ENCODE results near the gene RSPH1. TPM values are rescaled to one million over a fixed set of nuclear protein-coding genes. Genes with fewer than 3 reads are reported as not detected.

RSPH1 gene
- total and polyA plus RNA-seq, 5 donors, result not detected

GRCh38 chr21:42521805-42522204, 25.8 kb upstream of the RSPH1 start:
- no peaks in the 10 kb centered on the region for H3K27me3 ChIP-seq (ENCODE audit: control insufficient read depth, insufficient read depth)
- ATAC-seq, result no peak
- WGBS, result 76% methylated on average over 6 of the region's 6 CpGs
- no peak overlapping the region for H3K27ac ChIP-seq (ENCODE audit: low read length)
- no peaks in the 10 kb centered on the region for H3K9me3 ChIP-seq (ENCODE audit: control insufficient read depth, low read length)
- intact Hi-C loops (cut with DNase I), result no loop called here
- H3K4me3 ChIP-seq (ENCODE audit: low read length), result no peak overlapping the region
- H3K4me1 ChIP-seq (ENCODE audit: control insufficient read depth, insufficient read depth, low read length), result no peaks in the 10 kb centered on the region
- no peak for DNase-seq

GRCh38 chr21:42521384-42521783, 25.4 kb upstream of the RSPH1 start:
- Histone ChIP-seq H3K4me1 (ENCODE audit: control insufficient read depth, insufficient read depth, low read length) (no peaks in the 10 kb centered on the region), H3K27ac (ENCODE audit: low read length) (no peak overlapping the region), H3K27me3 (ENCODE audit: control insufficient read depth, insufficient read depth) (no peaks in the 10 kb centered on the region), H3K4me3 (ENCODE audit: low read length) (no peak overlapping the region), H3K9me3 (ENCODE audit: control insufficient read depth, low read length) (no peaks in the 10 kb centered on the region)
- DNase-seq, result no peak
- 92% methylated on average over 1 of the region's 1 CpG for WGBS
- ATAC-seq, result no peak
- intact Hi-C loops (cut with DNase I), result no loop called here

- WGBS, result 78% methylated on average over 18 of the region's 18 CpGs
- intact Hi-C loops (cut with DNase I), result no loop called here
- no peak overlapping the region for H3K4me3 ChIP-seq (ENCODE audit: low read length)
- ATAC-seq, result no peak
- no peaks in the 10 kb centered on the region for H3K27me3 ChIP-seq (ENCODE audit: control insufficient read depth, insufficient read depth)
- H3K9me3 ChIP-seq (ENCODE audit: control insufficient read depth, low read length), result no peaks in the 10 kb centered on the region
- H3K4me1 ChIP-seq (ENCODE audit: control insufficient read depth, insufficient read depth, low read length), result no peaks in the 10 kb centered on the region
- no peak for DNase-seq
- H3K27ac ChIP-seq (ENCODE audit: low read length), result no peak overlapping the region
These were observed 24.7 kb upstream of the RSPH1 start for GRCh38 chr21:42520628-42521253.

- 97% methylated on average over 7 of the region's 7 CpGs for WGBS
- no peak overlapping the region for H3K4me3 ChIP-seq (ENCODE audit: low read length)
- no peaks in the 10 kb centered on the region for H3K27me3 ChIP-seq (ENCODE audit: control insufficient read depth, insufficient read depth)
- H3K27ac ChIP-seq (ENCODE audit: low read length), result no peak overlapping the region
- intact Hi-C loops (cut with DNase I), result no loop called here
- DNase-seq (no peak), ATAC-seq (no peak)
- H3K9me3 ChIP-seq (ENCODE audit: control insufficient read depth, low read length), result no peaks in the 10 kb centered on the region
- H3K4me1 ChIP-seq (ENCODE audit: control insufficient read depth, insufficient read depth, low read length), result peaks cover 2% of the 10 kb centered on the region
These were observed 22.6 kb upstream of the RSPH1 start for GRCh38 chr21:42518626-42519025.

GRCh38 chr21:42518215-42518614, 22.2 kb upstream of the RSPH1 start:
- H3K27ac ChIP-seq (ENCODE audit: low read length), result no peak overlapping the region
- DNase-seq, result no peak
- H3K4me3 ChIP-seq (ENCODE audit: low read length), result no peak overlapping the region
- ATAC-seq, result no peak
- H3K9me3 ChIP-seq (ENCODE audit: control insufficient read depth, low read length), result no peaks in the 10 kb centered on the region
- 75% methylated on average over 11 of the region's 11 CpGs for WGBS
- H3K4me1 ChIP-seq (ENCODE audit: control insufficient read depth, insufficient read depth, low read length), result peaks cover 2% of the 10 kb centered on the region
- intact Hi-C loops (cut with DNase I), result no loop called here
- no peaks in the 10 kb centered on the region for H3K27me3 ChIP-seq (ENCODE audit: control insufficient read depth, insufficient read depth)

- no peak for DNase-seq
- WGBS, result 94% methylated on average over 12 of the region's 12 CpGs
- H3K4me3 ChIP-seq (ENCODE audit: low read length), result no peak overlapping the region
- intact Hi-C loops (cut with DNase I), result no loop called here
- no peak for ATAC-seq
- H3K27me3 ChIP-seq (ENCODE audit: control insufficient read depth, insufficient read depth), result no peaks in the 10 kb centered on the region
- no peaks in the 10 kb centered on the region for H3K9me3 ChIP-seq (ENCODE audit: control insufficient read depth, low read length)
- peaks cover 2% of the 10 kb centered on the region for H3K4me1 ChIP-seq (ENCODE audit: control insufficient read depth, insufficient read depth, low read length)
- H3K27ac ChIP-seq (ENCODE audit: low read length), result no peak overlapping the region
These were observed 19.9 kb upstream of the RSPH1 start for GRCh38 chr21:42515708-42516502.

GRCh38 chr21:42514883-42515228, 18.8 kb upstream of the RSPH1 start:
- Histone ChIP-seq H3K4me3 (ENCODE audit: low read length) (peak overlapping the region; percentile 97), H3K9me3 (ENCODE audit: control insufficient read depth, low read length) (no peaks in the 10 kb centered on the region), H3K4me1 (ENCODE audit: control insufficient read depth, insufficient read depth, low read length) (peaks cover 2% of the 10 kb centered on the region), H3K27ac (ENCODE audit: low read length) (no peak overlapping the region), H3K27me3 (ENCODE audit: control insufficient read depth, insufficient read depth) (no peaks in the 10 kb centered on the region)
- intact Hi-C loops (cut with DNase I), result no loop called here
- ATAC-seq (no peak), DNase-seq (no peak)
- 32% methylated on average over 5 of the region's 5 CpGs for WGBS

GRCh38 chr21:42513985-42514882, 18.2 kb upstream of the RSPH1 start:
- ATAC-seq (peak; percentile 71 to 84), DNase-seq (peak; percentile 57 to 80 (median 80))
- Histone ChIP-seq H3K27ac (ENCODE audit: low read length) (peak overlapping the region; percentile 45), H3K4me3 (ENCODE audit: low read length) (peak overlapping the region; percentile 97), H3K9me3 (ENCODE audit: control insufficient read depth, low read length) (no peaks in the 10 kb centered on the region), H3K4me1 (ENCODE audit: control insufficient read depth, insufficient read depth, low read length) (peaks cover 2% of the 10 kb centered on the region), H3K27me3 (ENCODE audit: control insufficient read depth, insufficient read depth) (no peaks in the 10 kb centered on the region)
- 1% methylated on average over 77 of the region's 77 CpGs for WGBS
- intact Hi-C loops (cut with DNase I), result no loop called here

- peak within 1 kb of the TSS; percentile 97 for H3K4me3 ChIP-seq (ENCODE audit: low read length)
- H3K27me3 ChIP-seq (ENCODE audit: control insufficient read depth, insufficient read depth), result no peaks in the 10 kb centered on the region
- DNase-seq (peak in 2 of 3 donors; percentile 63 to 72), ATAC-seq (peak; percentile 49 to 50)
- H3K27ac ChIP-seq (ENCODE audit: low read length), result peak within 1 kb of the TSS; percentile 45
- peaks cover 2% of the 10 kb centered on the region for H3K4me1 ChIP-seq (ENCODE audit: control insufficient read depth, insufficient read depth, low read length)
- intact Hi-C loops (cut with DNase I), result no loop called here
- 15% methylated on average over 83 of the region's 88 CpGs for WGBS
- H3K9me3 ChIP-seq (ENCODE audit: control insufficient read depth, low read length), result no peaks in the 10 kb centered on the region
These were observed 17.3 kb upstream of the RSPH1 start, which contains the start of gene SLC37A1 for GRCh38 chr21:42513151-42513984. SLC37A1 (plus strand) TSS chr21:42513852; CDS start chr21:42518455, 4,603 bp downstream.

GRCh38 chr21:42512346-42513034, 16.5 kb upstream of the RSPH1 start:
- Histone ChIP-seq H3K9me3 (ENCODE audit: control insufficient read depth, low read length) (no peaks in the 10 kb centered on the region), H3K4me3 (ENCODE audit: low read length) (no peak overlapping the region), H3K4me1 (ENCODE audit: control insufficient read depth, insufficient read depth, low read length) (peaks cover 2% of the 10 kb centered on the region), H3K27ac (ENCODE audit: low read length) (no peak overlapping the region), H3K27me3 (ENCODE audit: control insufficient read depth, insufficient read depth) (no peaks in the 10 kb centered on the region)
- DNase-seq (no peak), ATAC-seq (no peak)
- intact Hi-C loops (cut with DNase I), result no loop called here
- 89% methylated on average over 16 of the region's 16 CpGs for WGBS

All from right cardiac atrium (tissue), 5 donors.